Measurements from ENCODE around the gene IKBKE. TPM values are rescaled to one million over a fixed set of nuclear protein-coding genes. Genes with fewer than 3 reads are reported as not detected.
"Not testable (repeated sequence)": the region's sequence is repeated elsewhere in the genome, so short reads cannot be mapped to it uniquely, and the experiment has no call there.

IKBKE gene
- total and polyA plus RNA-seq, 12 donors = 2.9 to 11.1 (median 6.1) TPM

GRCh38 chr1:206479183-206480125 lies 9.2 kb downstream of the IKBKE start:
- 57 to 80% (median 72%) methylated on average over 7 to 14 of the region's 14 CpGs for WGBS, 4 donors
- H3K27me3 ChIP-seq = no peaks in the 10 kb centered on the region
- no peak overlapping the region for H3K4me3 ChIP-seq
- H3K27ac ChIP-seq = no peak overlapping the region
- peak; percentile 55 to 87 (median 78) for TF ChIP-seq CTCF (IDR thresholded peaks at IDR 0.05)
- no peak for TF ChIP-seq POLR2A (IDR thresholded peaks at IDR 0.05)
- no peaks in the 10 kb centered on the region for H3K9me3 ChIP-seq (replicated peaks in 1 of 3)
- intact Hi-C loops (cut with DNase I) = loop anchor here (10.0 kb wide), 2 partner anchors 185 to 435 kb away; no protein-coding TSS in a partner anchor
- peak; percentile 68 to 93 (median 83) for DNase-seq
- H3K36me3 ChIP-seq (replicated peaks in 1 of 2) = peaks cover 0 to 4% of the 10 kb centered on the region in 2 donors
- no peaks in the 10 kb centered on the region for H3K4me1 ChIP-seq (replicated peaks in 1 of 2)

GRCh38 chr1:206480211-206480610 lies 9.9 kb downstream of the IKBKE start:
- H3K4me3 ChIP-seq = no peak overlapping the region
- no peaks in the 10 kb centered on the region for H3K4me1 ChIP-seq (replicated peaks in 1 of 2)
- intact Hi-C loops (cut with DNase I) = loop anchor here (10.0 kb wide), 1 partner anchor 185 kb away; no protein-coding TSS in a partner anchor
- no peak overlapping the region for H3K27ac ChIP-seq
- no peaks in the 10 kb centered on the region for H3K27me3 ChIP-seq
- WGBS, 4 donors = 76 to 93% (median 90%) methylated on average over 4 to 8 of the region's 8 CpGs
- TF ChIP-seq POLR2A (IDR thresholded peaks at IDR 0.05) (no peak), CTCF (IDR thresholded peaks at IDR 0.05) (no peak)
- DNase-seq = no peak
- H3K36me3 ChIP-seq (replicated peaks in 1 of 2) = peaks cover 0 to 4% of the 10 kb centered on the region in 2 donors
- no peaks in the 10 kb centered on the region for H3K9me3 ChIP-seq (replicated peaks in 1 of 3)

GRCh38 chr1:206482611-206483010 lies 12.3 kb downstream of the IKBKE start:
- intact Hi-C loops (cut with DNase I) = loop anchor here (10.0 kb wide), 1 partner anchor 182 kb away; no protein-coding TSS in a partner anchor
- 90 to 94% (median 90%) methylated on average over 2 of the region's 2 CpGs; no CpG with 5 or more reads in 1 of the 4 donors for WGBS, 4 donors
- H3K36me3 ChIP-seq (replicated peaks in 1 of 2) = no peaks in the 10 kb centered on the region
- H3K4me3 ChIP-seq = no peak overlapping the region
- H3K27ac ChIP-seq = no peak overlapping the region
- no peaks in the 10 kb centered on the region for H3K27me3 ChIP-seq
- no peak for TF ChIP-seq CTCF (IDR thresholded peaks at IDR 0.05)
- no peak for TF ChIP-seq POLR2A (IDR thresholded peaks at IDR 0.05)
- DNase-seq = no peak
- H3K4me1 ChIP-seq (replicated peaks in 1 of 2) = peaks cover 0 to 4% of the 10 kb centered on the region in 2 donors
- H3K9me3 ChIP-seq (replicated peaks in 1 of 3) = no peaks in the 10 kb centered on the region

GRCh38 chr1:206483864-206484263 lies 13.6 kb downstream of the IKBKE start:
- H3K36me3 ChIP-seq (replicated peaks in 1 of 2); H3K27ac ChIP-seq; H3K9me3 ChIP-seq (replicated peaks in 1 of 3); H3K4me1 ChIP-seq (replicated peaks in 1 of 2); H3K27me3 ChIP-seq; DNase-seq; H3K4me3 ChIP-seq: not testable (repeated sequence)
- WGBS, 4 donors = 85 to 98% (median 91%) methylated on average over 1 of the region's 1 CpG
- intact Hi-C loops (cut with DNase I) = loop anchor here (10.0 kb wide), 1 partner anchor 181 kb away; no protein-coding TSS in a partner anchor
